Daoy (cell line): ENCODE data around the gene UTP11. TPM values are rescaled to one million over a fixed set of nuclear protein-coding genes. Genes with fewer than 3 reads are reported as not detected.

Experiments
- DNase-seq: peaks from one replicate; pipeline ENCODE4 v3.0.0-alpha.2; 2015; ENCODE audit warnings: low read depth
- total RNA-seq: library from RNA; depleted of rRNA; stranded (reverse); fragments of >200 nt; shearing (Covaris generic); gene quantifications from 2 replicates; pipeline ENCODE4 v1.2.3, GENCODE V29; 2014

Gene UTP11
- total RNA-seq, 1 experiment from 2014 or later, result 134 TPM

GRCh38 chr1:38003261-38004250, 9.0 kb upstream of the UTP11 start:
- peak; percentile 29 for DNase-seq

GRCh38 chr1:38004284-38005108, 8.0 kb upstream of the UTP11 start:
- peak; percentile 23 for DNase-seq

- DNase-seq, result peak; percentile 72
Observed at GRCh38 chr1:38005195-38006007, 7.1 kb upstream of the UTP11 start, which contains the start of gene FHL3. Gene FHL3, minus strand, starts transcription at chr1:38005514. Its CDS starts 6,102 bp downstream, at chr1:37999412.

GRCh38 chr1:38006008-38006828, 6.3 kb upstream of the UTP11 start:
- DNase-seq, result no peak

- DNase-seq, result peak; percentile 87
Observed at GRCh38 chr1:38009088-38009840, 3.3 kb upstream of the UTP11 start.

GRCh38 chr1:38009841-38010180, 2.7 kb upstream of the UTP11 start:
- no peak for DNase-seq

- no peak for DNase-seq
Observed at GRCh38 chr1:38013227-38013622, 691 bp downstream of the UTP11 start.

GRCh38 chr1:38014171-38014570, 1.6 kb downstream of the UTP11 start:
- no peak for DNase-seq

- no peak for DNase-seq
Observed at GRCh38 chr1:38014724-38015424, 2.3 kb downstream of the UTP11 start.

GRCh38 chr1:38015978-38016725, 3.6 kb downstream of the UTP11 start:
- no peak for DNase-seq

- DNase-seq, result no peak
Observed at GRCh38 chr1:38018864-38019343, 6.4 kb downstream of the UTP11 start.

- no peak for DNase-seq
Observed at GRCh38 chr1:38020396-38020795, 7.9 kb downstream of the UTP11 start.

- no peak for DNase-seq
Observed at GRCh38 chr1:38021969-38022368, 9.4 kb downstream of the UTP11 start.

GRCh38 chr1:38022810-38023209, 10.3 kb downstream of the UTP11 start:
- DNase-seq, result no peak

GRCh38 chr1:38025233-38025632, 12.7 kb downstream of the UTP11 start:
- no peak for DNase-seq

GRCh38 chr1:38025664-38026063, 13.1 kb downstream of the UTP11 start:
- no peak for DNase-seq

- DNase-seq, result peak; percentile 76
Observed at GRCh38 chr1:38026592-38027200, 14.2 kb downstream of the UTP11 start.
